Measurements from ENCODE around the gene TAF7.
"Not testable (repeated sequence)": the region's sequence is repeated elsewhere in the genome, so short reads cannot be mapped to it uniquely, and the experiment has no call there.

TAF7 gene

DNA sequence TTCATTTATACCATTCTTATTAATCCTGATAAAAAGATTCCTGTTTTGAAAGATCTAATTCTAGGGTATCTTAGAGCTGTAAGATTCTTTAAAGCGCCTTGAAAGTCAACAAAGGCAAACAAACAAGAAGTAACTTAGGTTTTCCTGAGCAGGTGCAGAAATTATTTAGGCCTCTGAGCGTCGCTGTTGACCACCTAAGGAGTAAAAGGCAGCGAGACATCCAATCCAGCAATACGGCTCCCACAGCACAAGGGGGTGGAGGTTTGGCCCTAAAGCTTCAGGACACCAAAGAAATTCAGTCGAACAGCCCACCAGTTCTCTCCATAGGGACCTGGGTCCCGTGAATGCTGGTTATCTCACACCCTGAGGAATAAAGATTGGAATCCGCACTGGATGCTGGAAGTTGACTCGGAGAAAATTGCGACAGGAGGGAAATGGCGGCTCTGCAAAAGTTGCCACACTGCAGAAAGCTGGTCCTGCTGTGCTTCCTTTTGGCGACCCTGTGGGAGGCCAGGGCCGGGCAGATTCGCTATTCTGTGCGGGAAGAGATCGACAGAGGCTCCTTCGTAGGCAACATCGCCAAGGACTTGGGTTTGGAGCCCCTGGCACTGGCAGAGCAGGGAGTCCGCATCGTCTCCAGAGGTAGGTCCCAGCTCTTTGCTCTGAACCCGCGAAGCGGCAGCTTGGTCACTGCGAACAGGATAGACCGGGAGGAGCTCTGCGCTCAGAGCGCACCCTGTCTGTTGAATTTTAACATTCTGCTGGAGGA is 18.1 kb upstream of the TAF7 start, which contains the start of gene PCDHGA2:
PCDHGA2 (plus strand) TSS at position 223 of the 769 bp plus-strand sequence.
- no peak for DNase-seq

DNA sequence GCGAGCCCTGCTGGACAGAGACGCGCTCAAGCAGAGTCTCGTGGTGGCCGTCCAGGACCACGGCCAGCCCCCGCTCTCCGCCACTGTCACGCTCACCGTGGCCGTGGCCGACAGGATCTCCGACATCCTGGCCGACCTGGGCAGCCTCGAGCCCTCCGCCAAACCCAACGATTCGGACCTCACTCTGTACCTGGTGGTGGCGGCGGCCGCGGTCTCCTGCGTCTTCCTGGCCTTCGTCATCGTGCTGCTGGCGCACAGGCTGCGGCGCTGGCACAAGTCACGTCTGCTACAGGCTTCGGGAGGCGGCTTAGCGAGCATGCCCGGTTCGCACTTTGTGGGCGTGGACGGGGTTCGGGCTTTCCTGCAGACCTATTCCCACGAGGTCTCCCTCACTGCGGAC is 12.0 kb upstream of the TAF7 start:
- DNase-seq, result not testable (repeated sequence)

DNA sequence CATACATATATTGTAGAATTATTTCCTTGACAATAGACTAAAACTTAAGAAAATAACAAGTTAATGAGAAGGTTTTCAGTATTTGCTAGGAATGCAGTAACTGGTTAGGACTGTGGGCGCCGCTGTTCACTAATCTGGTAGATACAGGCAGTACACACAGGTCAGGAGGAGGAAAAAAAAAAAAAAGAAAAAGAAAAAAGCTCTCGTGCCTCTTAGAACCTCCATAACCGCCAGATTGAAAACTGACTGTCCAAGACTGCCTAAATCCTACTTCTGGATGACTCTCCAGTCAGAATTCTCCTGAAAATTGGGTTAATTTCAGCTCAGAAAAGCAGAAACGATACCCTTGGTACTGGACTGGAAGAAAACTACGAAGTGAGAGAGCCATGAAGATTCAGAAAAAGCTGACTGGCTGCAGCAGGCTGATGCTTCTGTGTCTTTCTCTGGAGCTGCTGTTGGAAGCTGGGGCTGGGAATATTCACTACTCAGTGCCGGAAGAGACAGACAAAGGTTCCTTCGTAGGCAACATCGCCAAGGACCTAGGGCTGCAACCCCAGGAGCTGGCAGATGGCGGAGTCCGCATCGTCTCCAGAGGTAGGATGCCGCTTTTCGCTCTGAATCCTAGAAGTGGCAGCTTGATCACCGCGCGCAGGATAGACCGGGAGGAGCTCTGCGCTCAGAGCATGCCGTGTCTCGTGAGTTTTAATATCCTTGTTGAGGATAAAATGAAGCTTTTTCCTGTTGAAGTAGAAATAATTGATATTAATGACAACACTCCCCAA is 9.9 kb upstream of the TAF7 start, which contains the start of gene PCDHGA1:
PCDHGA1 (plus strand) TSS at position 216 of the 782 bp plus-strand sequence.
- DNase-seq, result no peak

DNA sequence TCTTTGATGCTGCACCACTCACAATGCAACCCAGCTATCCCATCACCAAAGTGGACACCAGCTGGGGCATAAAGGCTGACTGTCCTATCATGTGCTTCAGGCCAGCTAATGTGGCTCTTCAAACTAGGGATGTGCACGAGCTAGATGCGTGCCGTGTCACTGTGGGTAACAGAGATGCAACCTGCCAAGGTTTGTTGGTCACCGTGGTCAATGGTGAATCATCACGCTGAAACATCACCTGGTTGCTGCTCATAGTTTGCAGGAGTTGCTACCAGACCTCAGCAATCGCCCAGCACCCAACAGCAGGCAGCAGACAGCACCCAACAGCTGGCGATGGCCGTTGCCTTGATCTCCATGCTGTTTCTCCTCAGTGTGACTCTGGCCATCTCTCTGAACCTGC is 7.6 kb upstream of the TAF7 start:
- no peak for DNase-seq

DNA sequence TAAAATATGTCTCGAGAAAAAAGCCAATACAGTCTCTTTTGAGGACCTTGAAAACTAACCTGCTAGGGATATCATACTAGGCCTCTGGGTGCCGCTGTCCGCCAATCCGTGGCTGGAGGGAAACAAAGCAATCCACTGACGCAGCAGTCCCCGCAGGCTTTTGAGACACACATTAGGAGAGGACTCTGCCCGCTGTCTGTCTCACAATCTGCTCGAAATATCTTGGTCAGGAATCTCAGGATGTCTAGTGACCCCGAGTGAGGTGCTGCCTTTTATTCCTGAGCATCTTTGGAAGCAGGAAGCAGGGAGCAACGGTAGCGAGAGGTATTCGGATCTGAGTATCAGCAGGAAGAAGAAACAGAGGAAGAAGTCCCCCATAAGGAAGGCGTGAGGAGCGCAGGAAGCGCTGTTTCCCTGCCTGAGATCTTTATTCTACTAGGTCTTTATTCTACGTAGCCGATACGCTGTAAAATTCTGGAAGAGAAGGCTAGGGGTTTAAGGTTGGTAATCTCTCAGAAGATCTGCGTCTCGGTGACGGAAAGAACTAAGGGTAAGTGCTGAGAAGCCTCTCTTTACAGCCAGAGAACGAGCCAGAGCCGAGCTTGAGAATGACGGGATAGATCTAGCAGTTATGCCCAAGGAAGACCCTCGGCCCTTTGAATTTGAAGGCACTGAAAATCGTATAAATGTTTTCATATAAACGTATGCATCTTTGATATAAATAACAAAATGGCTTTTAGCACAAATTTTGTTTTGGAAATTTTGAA is 5.7 kb upstream of the TAF7 start:
- peak; percentile 48 for DNase-seq

DNA sequence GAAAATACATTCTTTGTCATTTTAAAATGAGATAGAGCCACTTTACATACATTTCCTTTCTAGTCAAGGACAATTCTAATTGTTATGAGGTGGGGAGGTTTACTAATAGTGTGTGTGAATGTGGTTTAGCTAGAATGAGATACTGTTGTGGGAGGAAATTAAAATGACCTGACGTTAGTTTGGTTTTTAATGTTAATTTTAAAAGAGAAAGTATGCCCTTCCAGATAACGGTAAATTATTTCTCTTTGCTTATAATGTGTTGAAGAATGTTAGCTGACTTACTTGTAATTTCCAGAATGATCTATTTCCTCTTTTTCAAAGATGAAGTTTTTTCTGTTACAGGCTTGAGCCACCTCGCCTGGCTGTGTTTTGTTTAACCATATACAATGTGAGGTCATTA is 1.7 kb upstream of the TAF7 start:
- DNase-seq, result no peak

DNA sequence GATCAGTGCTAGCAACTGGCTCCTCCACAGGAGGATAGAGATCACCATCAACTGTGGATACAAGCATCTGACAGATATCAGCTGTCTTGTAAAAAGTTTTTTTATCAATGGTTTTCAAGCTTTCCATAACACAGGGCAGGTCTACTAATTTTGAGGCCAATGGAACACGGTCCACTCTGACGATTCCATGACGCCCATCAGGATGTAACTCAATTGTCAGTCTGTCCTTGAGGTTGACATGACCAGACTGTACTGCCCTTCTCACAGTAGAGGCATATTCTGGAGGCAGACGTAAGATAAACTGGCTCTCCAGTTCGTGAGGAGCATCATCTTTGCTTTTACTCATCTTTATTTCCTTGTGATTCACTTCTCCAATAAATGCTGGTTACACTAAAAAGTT is 885 bp downstream of the TAF7 start:
- no peak for DNase-seq

DNA sequence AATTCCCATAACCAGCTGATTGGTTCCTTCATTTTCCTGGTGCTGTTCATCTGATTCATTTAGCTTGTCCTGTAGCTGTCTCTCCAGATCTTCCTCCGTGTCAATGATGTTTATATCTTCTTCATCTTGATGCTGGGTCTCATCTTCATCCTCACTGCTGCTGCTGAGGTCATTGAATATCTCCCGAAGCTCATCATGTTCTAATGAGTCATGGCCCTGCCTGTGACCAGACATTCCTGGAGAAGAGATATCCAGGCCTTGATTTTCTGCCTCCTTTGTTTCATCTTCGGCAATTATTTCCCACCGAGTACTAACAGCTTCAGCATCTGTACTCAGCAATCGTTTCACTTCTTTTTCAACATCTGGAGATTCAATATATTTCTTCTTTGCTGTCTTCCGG is 1.4 kb downstream of the TAF7 start:
- no peak for DNase-seq

DNA sequence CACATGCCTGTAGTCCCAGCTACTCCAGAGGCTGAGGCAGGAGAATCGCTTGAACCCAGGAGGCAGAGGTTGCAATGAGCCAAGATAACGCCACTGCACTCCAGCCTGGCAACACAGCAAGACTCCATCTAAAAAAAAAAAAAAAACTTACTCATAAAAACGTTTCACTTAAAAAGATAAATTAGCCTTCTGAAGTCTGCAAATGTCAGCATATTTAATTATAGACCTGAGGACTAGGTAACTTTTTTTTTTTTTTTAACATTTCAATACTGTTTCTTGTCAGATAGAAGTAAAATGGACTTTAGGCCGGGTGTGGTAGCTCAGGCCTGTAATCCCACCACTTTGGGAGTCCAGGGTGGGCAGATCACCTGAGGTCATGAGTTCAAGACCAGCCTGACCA is 3.6 kb downstream of the TAF7 start:
- not testable (repeated sequence) for DNase-seq

DNA sequence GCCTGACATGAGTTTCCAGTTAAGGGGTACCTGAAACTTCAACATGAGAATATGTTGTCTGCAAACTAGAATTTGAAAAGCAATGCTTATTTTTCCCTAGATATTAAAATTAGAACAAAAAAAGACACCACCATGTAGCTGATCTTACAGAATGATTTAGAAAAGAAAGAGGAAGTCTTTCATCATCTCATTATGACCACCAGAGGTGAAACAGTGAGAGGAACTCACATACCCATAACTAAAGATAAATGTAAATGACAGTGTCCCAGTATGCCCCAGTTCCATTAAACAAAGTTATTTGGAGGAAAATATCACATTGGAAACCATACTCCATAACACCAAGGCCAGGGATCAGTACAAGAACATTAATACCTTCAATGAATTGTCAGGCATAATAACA is 6.9 kb downstream of the TAF7 start:
- no peak for DNase-seq

DNA sequence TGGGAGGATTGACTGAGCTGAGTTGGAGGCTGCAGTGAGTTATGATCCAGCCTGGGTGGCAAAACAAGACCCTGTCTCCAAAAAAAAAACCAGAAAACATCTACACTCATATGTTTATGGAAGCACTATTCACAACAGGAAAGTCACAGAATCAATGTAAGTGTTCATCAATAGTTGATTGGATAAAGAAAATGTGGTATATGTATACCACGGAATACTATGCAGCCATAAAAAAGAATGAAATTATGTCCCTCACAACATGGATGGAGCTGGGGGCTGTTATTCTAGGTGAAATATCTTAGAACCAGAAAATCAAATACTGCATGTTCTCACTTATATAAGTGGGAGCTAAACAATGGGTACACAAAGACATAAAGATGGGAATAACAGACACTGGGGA is 14.0 kb downstream of the TAF7 start:
- DNase-seq, result no peak

DNA sequence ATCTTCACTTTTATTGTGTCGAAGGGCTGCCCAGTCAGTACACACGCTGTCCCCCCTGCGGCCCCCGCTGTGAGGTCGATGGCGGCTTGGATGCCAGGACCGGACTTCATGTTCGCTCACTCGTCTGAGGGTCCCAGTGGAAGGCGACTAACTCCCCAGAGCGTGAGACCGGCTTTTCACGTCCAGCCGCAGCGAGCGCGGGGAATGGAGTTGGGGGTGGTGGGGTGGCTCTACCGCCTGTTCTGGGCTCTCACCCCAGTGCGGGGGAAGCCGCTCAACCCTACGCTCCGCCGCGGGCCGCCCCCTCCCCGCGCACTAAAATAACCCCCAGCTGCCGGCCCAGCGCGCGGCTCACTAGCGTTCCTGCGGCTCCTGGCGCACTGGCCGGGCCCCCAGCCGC is 16.8 kb downstream of the TAF7 start, which contains the start of gene SLC25A2:
SLC25A2 (minus strand) TSS at position 294 of the 400 bp plus-strand sequence; CDS start at position 110, 184 bp downstream.
- no peak for DNase-seq

DNA sequence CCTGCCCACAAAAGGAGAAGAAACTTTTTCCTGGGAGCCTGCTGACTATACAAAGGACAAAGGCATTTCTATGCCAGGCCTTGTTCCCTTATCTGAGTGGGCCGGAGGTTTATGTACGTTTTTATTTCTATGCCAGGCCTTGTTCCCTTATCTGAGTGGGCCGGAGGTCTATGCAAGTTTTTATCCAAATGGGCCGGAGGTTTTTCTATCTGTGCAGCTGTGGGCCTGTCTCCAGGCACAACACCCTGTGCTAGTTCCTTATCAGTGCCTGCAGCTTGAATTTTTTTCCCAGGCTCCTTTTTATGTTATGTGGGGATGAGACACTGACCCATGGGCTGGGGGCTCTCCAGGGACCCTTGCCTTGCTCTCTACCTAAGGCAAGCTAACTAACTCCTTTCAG is 22.2 kb downstream of the TAF7 start:
- no peak for DNase-seq

DNA sequence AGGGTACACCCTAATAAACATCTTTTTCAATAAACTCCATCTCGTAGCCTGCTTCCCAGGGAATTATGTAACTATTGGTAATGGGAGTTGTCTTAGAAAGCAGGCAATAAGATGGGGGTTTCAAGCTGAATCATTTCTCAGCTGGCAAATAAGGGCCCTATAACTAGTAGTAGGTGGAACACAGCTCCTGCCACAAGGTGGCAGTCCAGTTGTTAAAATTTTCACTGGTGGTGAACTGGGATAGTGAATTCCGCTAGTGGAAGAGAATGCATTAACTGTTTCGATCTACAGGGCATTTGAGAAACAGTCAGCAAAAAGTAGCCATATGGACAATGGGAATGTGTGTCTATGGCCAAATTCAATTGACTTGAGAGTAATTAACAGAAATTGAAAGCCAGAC is 47.7 kb downstream of the TAF7 start:
- DNase-seq, result no peak

DNA sequence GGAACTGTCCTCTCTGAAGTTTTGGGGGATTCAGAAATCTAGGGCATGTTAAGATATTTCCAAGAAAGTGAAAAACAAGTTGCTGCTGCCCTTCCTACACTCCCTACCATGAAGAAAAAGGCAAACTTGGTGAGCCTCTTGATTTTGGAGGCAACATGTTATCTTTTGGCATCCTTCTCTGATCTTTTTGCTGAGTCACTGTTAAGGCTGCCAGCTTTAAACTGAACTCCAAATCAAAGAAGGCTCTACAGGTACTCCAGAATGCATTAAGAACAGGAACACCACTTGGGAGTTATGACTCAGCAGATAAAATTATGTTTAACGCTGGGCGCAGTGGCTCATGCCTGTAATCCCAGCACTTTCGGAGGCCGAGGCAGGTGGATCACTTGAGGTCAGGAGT is 51.4 kb downstream of the TAF7 start:
- DNase-seq, result no peak

Measured in NCI-H2081 treated with DMSO at 0.1 percent for 48 hours (cell line).